ENCODE measurements around the gene UVSSA.

Gene UVSSA

DNA sequence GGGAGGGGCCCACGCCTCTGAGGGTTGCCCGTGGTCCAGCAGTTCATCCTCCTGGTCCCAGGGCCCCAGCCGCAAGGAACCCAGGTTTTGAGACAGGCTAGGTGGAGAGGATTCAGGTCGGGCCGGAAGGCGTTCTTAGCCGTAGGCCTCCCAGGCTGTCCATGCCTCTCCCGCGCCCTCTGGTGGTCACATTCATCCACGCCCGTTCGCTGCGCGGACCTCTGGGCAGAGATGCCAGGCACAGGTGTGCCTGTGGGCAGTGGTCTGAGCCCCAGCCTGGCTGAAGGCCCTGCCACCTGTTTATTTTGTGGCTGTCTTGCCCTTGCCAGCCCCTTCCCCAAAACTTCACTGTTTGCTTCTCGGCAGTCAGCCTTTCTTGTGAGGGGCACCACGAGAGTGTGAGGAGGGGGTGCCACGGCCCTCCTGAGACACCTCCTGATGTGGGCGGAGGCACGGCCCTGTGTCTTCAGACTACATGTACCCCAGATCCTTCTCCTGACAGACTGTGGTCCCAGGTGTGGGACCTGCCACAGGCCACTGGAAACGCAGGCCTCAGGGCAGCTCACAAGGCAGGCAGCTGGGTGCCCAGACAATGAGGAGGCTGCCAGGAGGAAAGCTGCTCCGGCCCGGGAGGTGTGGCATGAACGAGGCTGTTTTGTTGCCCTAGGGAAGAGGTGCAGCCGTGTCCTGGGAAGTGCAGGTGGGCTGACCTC is 5.0 kb downstream of the UVSSA start:
- DNase-seq = peak; percentile 96

GRCh38 chr4:1352567-1352900 is 5.5 kb downstream of the UVSSA start:
- DNase-seq = no peak

- DNase-seq = no peak
These were observed 6.4 kb downstream of the UVSSA start for GRCh38 chr4:1353186-1354055.

DNA sequence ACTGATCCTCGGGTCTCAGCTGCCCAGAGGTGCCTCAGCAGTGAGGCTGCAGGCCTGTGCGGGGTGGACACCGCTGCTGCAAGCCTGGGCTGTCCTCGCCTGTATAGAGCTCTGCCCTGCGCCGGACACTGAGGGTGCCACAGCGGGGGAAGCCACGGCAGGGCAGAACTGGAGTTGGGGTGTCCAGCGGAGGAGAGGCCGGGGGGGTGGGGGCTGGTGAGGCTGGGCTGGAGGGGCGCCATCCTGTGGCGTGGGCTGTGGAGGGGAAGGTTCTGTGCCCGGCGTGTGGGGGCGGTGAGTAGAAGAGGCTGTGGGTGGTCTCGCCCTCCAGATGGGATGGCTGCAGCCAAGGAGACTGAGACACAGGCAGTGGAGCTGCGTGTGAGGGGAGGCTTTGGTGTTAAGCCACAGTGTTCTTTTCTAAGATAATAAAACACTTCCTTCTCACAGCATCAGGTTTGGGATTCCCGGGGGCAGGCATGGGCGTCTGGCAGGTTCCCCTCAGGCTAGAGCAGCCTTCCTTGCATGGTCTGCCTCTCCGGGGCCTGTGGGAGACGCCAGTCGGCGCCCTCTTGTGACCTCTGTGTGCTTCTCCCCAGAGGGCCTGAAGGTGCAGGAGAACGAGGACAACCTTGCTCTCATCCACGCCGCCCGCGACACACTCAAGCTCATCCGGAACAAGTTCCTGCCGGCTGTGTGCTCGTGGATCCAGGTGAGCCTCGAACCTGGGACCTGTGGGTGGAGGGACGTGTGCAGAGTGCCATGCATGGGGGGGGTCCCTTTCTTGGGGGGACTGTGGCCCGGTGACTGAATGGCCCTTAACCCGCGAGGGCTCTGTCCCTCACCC is 7.4 kb downstream of the UVSSA start:
- no peak for DNase-seq

DNA sequence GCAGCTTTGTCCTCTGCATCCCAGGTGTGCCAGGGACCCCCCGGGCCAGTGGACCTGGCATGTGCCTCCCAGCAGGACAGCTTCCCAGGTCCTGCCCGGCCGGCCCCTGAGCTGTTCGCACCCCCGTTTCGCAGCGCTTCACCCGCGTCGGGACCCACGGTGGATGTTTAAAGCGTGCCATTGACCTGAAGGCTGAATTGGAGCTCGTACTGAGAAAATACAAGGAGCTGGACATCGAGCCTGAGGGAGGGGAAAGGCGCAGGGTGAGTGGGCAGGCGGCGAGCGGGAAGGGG is 7.9 kb downstream of the UVSSA start:
- DNase-seq = no peak

- no peak for DNase-seq
These were observed 8.4 kb downstream of the UVSSA start for GRCh38 chr4:1355378-1355777.

GRCh38 chr4:1356181-1356998 is 9.4 kb downstream of the UVSSA start:
- DNase-seq = peak; percentile 85

DNA sequence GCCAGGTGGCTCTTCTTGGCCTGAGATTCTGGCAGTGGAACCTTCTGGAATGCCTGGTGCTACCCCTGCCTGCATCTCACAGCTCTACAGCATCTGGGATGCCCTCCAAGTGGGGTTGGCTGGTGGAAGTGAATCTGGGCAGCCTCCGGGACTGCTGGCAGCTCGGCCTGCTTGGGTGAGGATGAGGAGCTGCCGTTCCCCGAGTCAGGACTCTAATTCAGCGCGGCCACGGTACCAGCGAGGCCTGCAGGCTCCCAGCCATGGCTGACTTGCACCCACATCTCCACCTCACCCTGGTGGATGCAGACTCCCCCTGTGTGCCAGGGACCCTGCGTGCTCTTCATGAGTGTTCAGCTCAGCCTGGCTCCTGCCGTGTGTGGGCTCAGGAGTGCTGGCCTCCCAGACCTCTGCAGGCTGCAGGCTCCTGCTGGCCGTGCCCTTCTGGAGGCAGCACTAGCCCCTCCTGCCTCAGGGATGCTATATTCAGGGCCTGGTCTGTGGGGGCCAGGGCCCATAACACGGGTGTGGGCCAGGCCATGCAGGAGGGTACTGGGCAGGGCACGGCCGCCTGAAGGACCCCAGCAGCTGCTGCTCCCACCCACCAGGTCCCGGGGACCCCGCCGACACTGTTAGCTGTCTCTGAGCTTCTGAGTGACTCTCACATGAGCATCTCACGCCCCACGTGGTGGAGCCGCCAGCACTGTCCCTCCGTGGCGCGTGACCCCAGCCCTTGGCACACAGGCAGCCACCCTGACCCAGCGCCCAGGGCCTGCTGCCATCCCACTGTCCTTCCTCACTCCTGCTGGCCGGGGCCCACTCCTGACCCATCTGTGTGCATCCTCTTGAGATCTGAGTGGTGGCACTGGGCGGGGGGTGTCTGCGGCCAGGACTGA is 10.6 kb downstream of the UVSSA start:
- DNase-seq = no peak

GRCh38 chr4:1358421-1359143 is 11.6 kb downstream of the UVSSA start:
- DNase-seq = no peak

DNA sequence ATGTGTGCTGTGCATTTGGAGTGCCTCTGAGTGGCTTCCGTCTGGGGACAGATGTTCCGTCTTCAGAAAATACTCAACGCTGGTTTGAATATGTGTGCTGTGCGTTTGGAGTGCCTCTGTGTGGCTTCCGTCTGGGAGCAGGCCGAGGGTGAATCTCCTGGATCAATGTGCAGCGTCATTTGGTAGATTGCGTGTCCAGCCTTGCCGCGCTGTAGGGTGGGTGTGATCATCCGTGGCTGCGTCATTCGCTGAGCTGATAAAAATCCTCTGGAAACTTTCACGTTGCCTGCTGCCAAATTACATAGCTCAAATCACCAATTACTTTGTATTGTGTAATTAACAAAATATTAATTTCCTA is 12.1 kb downstream of the UVSSA start:
- DNase-seq = no peak

DNA sequence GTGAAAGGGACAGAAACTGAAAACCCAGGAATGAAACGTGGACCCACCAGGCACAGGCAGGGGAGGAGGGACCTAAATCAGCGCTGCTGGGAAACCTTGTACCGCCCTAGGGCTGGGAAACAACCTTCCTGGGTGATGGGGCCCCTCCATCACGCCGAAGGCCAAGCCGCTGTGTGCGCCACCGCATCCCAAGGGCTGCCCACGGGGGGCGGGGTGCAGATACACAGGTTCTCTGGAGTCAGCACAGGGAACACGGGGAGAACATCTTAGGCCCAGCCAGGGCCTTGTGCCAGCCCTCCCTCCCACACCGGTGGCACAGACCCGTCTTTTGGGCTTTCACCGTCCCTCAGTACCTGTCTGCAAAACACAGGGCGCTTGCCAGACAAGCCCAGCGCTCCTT is 13.0 kb downstream of the UVSSA start:
- DNase-seq = no peak

- no peak for DNase-seq
These were observed 13.6 kb downstream of the UVSSA start for GRCh38 chr4:1360423-1361283.

DNA sequence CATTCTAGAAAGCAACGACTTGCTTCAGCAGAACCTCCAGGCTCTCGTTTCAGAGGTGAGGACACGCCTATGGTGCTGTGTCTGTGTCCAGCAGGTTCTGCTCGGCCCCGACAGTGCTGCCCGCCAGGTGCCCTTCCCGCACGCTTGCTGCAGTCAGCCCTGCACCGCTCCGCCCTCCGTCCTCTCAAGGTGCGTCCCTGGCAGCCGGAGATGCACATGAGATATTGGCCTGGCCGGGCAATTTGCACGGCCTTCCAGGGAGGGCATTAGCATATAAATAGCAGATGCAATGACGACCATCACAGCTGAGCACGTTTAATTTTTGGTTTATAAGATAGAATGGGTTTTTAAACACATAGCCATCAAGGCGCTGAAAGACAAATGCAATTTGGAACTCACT is 14.4 kb downstream of the UVSSA start:
- no peak for DNase-seq

DNA sequence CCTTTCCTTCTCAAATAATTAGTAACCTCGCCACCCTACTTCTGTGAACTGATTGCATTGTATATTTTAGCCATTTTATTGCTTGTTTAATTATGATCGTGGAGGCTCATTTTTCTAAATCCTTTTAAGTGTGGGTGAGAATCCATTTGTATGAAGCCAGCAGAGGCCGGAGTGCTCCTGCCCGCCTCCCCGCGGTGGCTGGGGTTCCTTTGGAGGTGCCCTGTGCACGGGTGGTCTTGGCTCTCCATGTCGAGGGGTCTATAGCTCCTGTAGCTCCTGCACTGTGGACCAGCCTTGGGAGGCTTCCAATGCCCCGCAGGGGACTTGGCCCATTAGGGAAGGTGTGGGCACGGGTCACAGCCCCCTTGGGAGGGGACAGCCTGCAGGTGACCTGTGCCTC is 15.0 kb downstream of the UVSSA start:
- no peak for DNase-seq

DNA sequence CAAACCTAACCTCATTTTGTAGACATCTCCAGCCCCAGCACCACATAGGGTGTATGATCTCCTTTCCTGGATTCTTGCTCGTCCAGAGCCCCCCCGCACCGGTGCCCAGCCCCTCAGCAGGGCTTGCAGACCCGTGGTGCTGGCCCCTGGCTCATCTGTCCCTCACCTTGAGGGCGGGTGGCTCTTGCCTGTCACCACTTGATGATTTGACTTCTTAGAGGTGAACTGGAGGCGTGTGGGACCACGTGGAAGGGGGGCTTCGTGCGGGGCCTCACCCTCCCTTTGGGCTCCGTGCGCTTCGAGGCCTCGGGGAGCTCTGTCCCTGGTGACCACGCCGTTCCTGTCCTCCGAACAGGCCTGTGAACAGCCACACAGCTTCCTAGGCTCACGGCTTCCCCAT is 15.5 kb downstream of the UVSSA start:
- DNase-seq = no peak

DNA sequence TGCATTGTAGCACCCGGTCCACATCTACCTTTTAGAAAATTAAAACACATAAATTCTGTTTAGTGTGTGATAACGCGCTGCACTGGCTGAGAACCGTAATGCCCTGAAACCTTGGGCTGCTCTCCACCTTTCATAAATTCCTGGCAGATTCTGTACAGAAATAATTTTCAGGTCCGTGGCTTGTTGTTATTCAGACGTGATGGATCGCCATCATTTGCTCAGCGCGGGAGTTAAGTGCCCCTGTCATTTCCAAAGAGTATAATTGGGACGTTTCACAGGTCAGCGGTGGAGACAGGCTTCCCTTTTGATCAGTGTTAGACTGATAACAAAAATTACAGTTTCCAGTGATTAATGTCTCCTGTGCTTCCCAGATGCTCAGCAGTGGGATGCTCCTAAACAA is 16.5 kb downstream of the UVSSA start:
- DNase-seq = no peak

DNA sequence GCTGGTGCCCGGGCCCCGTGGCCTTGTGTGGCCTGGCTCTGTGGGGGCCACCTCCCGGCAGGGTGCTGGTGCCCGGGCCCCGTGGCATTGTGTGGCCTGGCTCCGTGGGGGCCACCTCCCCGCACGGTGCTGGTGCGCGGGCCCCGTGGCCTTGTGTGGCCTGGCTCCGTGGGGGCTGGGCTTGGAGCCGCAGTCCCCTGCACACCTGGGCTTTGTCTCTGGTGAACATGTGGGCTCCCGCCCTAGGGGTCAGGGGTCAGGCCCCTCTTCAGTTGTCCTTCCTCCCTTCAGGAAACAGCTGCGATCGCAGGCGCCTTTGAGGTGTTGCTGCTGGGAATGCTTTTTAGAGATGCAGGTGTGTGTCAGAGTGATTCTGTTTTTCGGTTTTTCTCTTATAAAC is 17.2 kb downstream of the UVSSA start:
- DNase-seq = no peak

- DNase-seq = no peak
These were observed 17.7 kb downstream of the UVSSA start for GRCh38 chr4:1364748-1365147.

- peak; percentile 67 for DNase-seq
These were observed 18.5 kb downstream of the UVSSA start for GRCh38 chr4:1365271-1366178.

Data from 8988T (cell line).